ENCODE measurements around the gene RBM44. TPM values are rescaled to one million over a fixed set of nuclear protein-coding genes. Genes with fewer than 3 reads are reported as not detected.
"Not testable (repeated sequence)": the region's sequence is repeated elsewhere in the genome, so short reads cannot be mapped to it uniquely, and the experiment has no call there.

The RBM44 gene, protein sequence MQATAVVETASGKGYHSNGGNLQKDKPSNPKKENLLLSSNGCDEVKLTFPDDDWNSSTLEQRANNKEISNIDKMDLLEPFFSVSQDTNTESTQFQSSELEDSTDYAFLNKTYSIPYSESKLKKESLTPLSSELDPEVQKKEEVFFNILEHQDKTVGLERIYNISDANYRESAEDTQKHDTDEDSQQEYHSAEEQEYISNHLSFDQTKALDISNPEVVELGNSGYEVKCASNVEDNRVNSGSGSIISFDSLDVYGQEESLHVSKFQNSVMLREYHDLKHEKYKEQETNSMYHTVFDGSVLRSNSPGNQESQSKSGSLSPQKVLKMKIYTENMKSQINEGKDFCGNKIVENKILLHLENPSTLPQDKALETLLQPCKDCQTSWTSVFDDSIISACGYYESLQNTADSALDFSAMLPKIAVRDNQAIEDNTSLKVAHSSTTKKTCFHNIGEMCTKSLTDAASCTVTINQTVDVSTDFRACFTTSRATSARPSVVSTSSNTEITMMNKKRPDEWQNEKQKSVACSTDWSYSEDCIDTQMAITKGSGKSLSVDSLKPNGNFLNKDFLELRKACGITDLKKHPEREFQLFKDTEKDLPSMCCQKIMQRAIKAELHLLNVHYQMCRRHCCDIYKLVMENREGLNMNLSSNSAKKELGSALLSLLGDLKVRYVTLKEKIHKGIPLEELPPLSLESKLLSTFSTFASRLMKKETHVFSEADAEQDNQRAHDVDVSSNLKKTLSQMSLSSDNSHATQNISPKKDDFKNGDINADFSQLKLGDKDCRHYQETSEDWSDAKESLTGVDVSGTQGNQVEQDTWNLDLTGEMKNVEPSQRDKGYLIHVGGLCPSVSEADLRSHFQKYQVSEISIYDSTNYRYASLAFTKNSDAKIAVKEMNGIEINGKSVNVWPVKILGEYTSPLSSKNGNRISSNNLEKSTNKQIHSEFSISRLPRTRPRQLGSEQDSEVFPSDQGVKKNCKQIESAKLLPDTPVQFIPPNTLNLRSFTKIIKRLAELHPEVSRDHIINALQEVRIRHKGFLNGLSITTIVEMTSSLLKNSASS
- total RNA-seq = under 1 TPM; 0.07 to 0.51 (median 0.26) TPM

DNA sequence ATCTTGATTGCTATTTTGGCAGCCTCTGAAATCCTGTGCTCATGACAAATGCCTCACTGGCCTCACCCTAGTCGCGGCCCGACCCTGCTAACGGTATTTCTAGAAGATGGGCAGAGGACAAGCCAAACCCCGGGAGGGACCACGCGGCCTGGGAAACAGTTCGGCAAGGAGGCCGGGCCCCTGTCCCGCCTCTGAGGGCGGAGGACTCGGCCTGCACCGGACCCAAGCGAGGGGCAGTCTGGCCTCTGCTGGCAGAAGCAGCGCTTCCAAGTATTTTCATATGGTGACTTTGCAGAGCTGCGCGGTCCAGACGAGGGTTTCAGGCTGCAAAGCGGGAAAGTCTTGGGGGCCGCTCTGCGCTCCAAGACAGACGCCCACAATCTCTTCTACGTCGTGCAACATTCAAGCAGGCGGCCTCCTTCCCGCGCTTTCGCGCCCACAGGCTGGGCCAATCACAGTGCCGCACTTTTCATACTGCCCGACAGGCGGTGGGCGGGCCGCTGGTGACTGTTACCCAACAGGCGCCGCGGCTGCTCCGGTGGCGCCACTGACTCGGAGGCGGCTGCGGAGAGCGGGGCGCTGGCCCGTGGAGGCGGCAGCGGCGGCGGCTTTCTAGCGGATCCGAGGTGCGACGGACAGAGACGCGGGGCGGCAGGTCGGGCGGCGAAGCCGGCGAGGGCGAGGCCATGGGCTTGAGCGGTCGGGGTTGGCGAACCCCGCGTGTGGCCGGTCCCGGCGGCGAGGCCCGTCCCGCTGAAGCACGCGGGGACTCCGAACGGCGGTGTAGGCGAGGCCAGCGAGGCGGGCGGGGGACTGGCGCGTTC, at the start of gene RBM44:
Gene RBM44 (plus strand): TSS at position 544 of the 824 bp plus-strand sequence. CDS start 14,831 bp downstream, outside the sequence.
- H3K9me3 ChIP-seq = no peaks in the 10 kb centered on the region
- no peaks in the 10 kb centered on the region for H3K36me3 ChIP-seq
- intact Hi-C loops (cut with DNase I; ENCODE audit: low total_unique reads) (no loop called here), in situ Hi-C loops (cut with MboI; ENCODE audit: low sequenced_read_pairs in 4 of 4) (no loop called here)
- H3K27ac ChIP-seq = no peak within 1 kb of the TSS
- TF ChIP-seq POLR2A (IDR thresholded peaks at IDR 0.05) = no peak
- TF ChIP-seq, protein P1, sequence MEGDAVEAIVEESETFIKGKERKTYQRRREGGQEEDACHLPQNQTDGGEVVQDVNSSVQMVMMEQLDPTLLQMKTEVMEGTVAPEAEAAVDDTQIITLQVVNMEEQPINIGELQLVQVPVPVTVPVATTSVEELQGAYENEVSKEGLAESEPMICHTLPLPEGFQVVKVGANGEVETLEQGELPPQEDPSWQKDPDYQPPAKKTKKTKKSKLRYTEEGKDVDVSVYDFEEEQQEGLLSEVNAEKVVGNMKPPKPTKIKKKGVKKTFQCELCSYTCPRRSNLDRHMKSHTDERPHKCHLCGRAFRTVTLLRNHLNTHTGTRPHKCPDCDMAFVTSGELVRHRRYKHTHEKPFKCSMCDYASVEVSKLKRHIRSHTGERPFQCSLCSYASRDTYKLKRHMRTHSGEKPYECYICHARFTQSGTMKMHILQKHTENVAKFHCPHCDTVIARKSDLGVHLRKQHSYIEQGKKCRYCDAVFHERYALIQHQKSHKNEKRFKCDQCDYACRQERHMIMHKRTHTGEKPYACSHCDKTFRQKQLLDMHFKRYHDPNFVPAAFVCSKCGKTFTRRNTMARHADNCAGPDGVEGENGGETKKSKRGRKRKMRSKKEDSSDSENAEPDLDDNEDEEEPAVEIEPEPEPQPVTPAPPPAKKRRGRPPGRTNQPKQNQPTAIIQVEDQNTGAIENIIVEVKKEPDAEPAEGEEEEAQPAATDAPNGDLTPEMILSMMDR (IDR thresholded peaks at IDR 0.05 in 4 of 5, conservative IDR thresholded peaks at IDR 0.05 in 1 of 5) = no peak
- no peaks in the 10 kb centered on the region for H3K4me1 ChIP-seq
- DNase-seq = no peak
- ATAC-seq = no peak
- H3K4me3 ChIP-seq = no peak within 1 kb of the TSS
- no peaks in the 10 kb centered on the region for H3K27me3 ChIP-seq

DNA sequence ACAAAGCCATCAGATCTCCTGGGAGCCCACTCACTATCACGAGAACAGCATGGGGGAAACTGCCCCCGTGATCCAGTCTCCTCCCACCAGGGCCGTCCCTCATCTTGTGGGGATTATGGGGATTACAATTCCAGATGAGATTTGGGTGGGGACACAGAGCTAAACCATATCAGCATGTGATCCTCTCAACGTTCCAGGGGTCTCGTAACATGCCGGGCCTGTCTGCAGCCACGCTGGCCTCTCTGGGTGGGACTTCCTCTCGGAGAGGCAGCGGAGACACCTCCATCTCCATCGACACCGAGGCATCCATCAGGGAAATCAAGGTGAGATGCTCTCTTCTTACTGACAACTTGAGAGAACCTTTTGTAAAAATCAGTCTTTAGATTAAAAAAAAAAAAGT, 49.6 kb upstream of the RBM44 start:
- Histone ChIP-seq H3K36me3 (peaks cover 0 to 67% of the 10 kb centered on the region in 2 donors), H3K27me3 (no peaks in the 10 kb centered on the region), H3K27ac (no peak overlapping the region), H3K4me1 (peaks cover 12 to 15% of the 10 kb centered on the region in 2 donors), H3K9me3 (no peaks in the 10 kb centered on the region), H3K4me3 (no peak overlapping the region)
- in situ Hi-C loops (cut with MboI; ENCODE audit: low sequenced_read_pairs in 4 of 4) = loop anchor here in 3 of 4 donors (10.0 kb wide), 4 partner anchors 64 to 234 kb away; partner anchors contain the start of gene RAB17 (in 1 of the 3)
- intact Hi-C loops (cut with DNase I; ENCODE audit: low total_unique reads) = no loop called here
- DNase-seq = no peak
- TF ChIP-seq, protein P1 (IDR thresholded peaks at IDR 0.05 in 4 of 5, conservative IDR thresholded peaks at IDR 0.05 in 1 of 5) = no peak
- TF ChIP-seq POLR2A (IDR thresholded peaks at IDR 0.05) = no peak
- no peak for ATAC-seq

DNA sequence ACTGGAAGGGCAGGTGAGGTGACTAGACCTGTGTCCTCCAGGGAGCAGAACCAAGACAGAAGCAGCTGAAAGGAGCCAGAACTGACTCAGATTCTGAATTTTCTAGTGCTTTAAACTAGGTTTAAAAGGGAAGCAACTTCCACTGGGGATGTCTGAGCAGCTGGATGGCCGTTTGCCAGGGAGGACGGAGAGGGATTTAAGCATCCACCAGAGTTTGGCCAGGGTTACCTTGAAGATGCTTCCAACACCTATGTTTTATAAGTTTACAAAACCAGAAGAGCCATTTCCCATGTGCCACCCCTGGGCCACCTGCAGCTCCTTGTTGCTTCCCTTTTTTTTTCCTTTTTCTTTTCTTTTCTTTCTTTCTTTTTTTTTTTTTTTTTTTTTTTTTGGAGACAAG, 48.6 kb upstream of the RBM44 start:
- H3K4me1 ChIP-seq = peaks cover 4 to 14% of the 10 kb centered on the region in 2 donors
- peaks cover 0 to 73% of the 10 kb centered on the region in 2 donors for H3K36me3 ChIP-seq
- intact Hi-C loops (cut with DNase I; ENCODE audit: low total_unique reads) = no loop called here
- H3K27me3 ChIP-seq = no peaks in the 10 kb centered on the region
- H3K9me3 ChIP-seq = no peaks in the 10 kb centered on the region
- in situ Hi-C loops (cut with MboI; ENCODE audit: low sequenced_read_pairs in 4 of 4) = loop anchor here in 3 of 4 donors (10.0 kb wide), 4 partner anchors 65 to 235 kb away; partner anchors contain the start of gene RAB17 (in 1 of the 3)
- TF ChIP-seq POLR2A (IDR thresholded peaks at IDR 0.05) = no peak
- TF ChIP-seq, protein P1 (IDR thresholded peaks at IDR 0.05 in 4 of 5, conservative IDR thresholded peaks at IDR 0.05 in 1 of 5) = no peak
- ATAC-seq (no peak), DNase-seq (no peak)
- H3K27ac ChIP-seq = no peak overlapping the region
- no peak overlapping the region for H3K4me3 ChIP-seq

DNA sequence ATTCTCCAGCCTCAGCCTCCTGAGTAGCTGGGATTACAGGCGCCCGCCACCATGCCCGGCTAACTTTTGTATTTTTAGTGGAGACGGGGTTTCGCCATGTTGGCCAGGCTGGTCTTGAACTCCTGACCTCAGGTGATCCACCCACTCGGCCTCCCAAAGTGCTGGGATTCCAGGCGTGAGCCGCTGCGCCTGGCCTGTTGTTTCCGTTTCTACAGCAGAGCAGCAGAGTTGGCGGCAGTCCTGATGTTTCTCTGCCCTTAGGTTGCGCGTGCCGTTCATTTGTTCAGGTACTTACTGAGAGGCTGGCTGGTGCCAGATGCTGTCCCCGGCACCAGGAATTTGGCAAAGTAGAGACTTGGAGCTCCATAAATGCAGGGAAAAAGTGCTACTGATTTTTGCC, 48.1 kb upstream of the RBM44 start:
- H3K27me3 ChIP-seq; intact Hi-C loops (cut with DNase I; ENCODE audit: low total_unique reads); H3K4me3 ChIP-seq; in situ Hi-C loops (cut with MboI; ENCODE audit: low sequenced_read_pairs in 4 of 4); H3K9me3 ChIP-seq; ATAC-seq; DNase-seq; H3K27ac ChIP-seq: not testable (repeated sequence)
- Histone ChIP-seq H3K4me1 (peaks cover 4 to 14% of the 10 kb centered on the region in 2 donors), H3K36me3 (peaks cover 0 to 77% of the 10 kb centered on the region in 2 donors)

Measured in gastrocnemius medialis (tissue), 4 donors.